NB4 (cell line): ENCODE results near the gene MECR.

ENCODE experiments used
- DNase-seq: peaks from one replicate; pipeline ENCODE4 v3.0.0; 2010; ENCODE audit warnings: low read depth
- H3K4me3 ChIP-seq: one replicate; pipeline ENCODE4 v1.5.1; 2011; ENCODE audit warnings: mild to moderate bottlenecking, low read depth, low read length, moderate library complexity
- CTCF ChIP-seq: IDR thresholded peaks from one replicate; pipeline ENCODE4 v1.5.1; 2012; ENCODE audit warnings: low read depth, low read length
- MAX ChIP-seq: IDR thresholded peaks from 2 replicates; pipeline ENCODE4 v1.6.1; 2011; ENCODE audit warnings: low read depth, low read length
- MYC ChIP-seq: IDR thresholded peaks from 2 replicates; pipeline ENCODE4 v1.6.1; 2011; ENCODE audit warnings: low read depth, low read length
- POLR2A ChIP-seq: IDR thresholded peaks from 2 replicates; pipeline ENCODE4 v1.6.1; 2011; ENCODE audit warnings: mild to moderate bottlenecking; ENCODE audit not compliant: insufficient read length; ENCODE audit errors: extremely low read depth

The MECR gene

GRCh38 chr1:29251164-29252124, 20.7 kb upstream of the MECR start:
- no peak for DNase-seq
- TF ChIP-seq MYC (no peak), POLR2A (no peak), MAX (no peak), CTCF (no peak)
- no peak overlapping the region for H3K4me3 ChIP-seq

GRCh38 chr1:29249951-29250581, 19.3 kb upstream of the MECR start:
- no peak overlapping the region for H3K4me3 ChIP-seq
- no peak for TF ChIP-seq POLR2A
- no peak for TF ChIP-seq MYC
- no peak for TF ChIP-seq CTCF
- no peak for TF ChIP-seq MAX
- DNase-seq = no peak

- TF ChIP-seq MAX = no peak
- no peak overlapping the region for H3K4me3 ChIP-seq
- DNase-seq = peak; percentile 60
Observed at GRCh38 chr1:29249170-29249691, 18.5 kb upstream of the MECR start.

GRCh38 chr1:29248409-29248808, 17.7 kb upstream of the MECR start:
- DNase-seq = no peak
- TF ChIP-seq MAX (no peak), MYC (no peak), CTCF (no peak), POLR2A (no peak)
- H3K4me3 ChIP-seq = no peak overlapping the region

- no peak overlapping the region for H3K4me3 ChIP-seq
- TF ChIP-seq MYC (no peak), CTCF (no peak), MAX (no peak), POLR2A (no peak)
- DNase-seq = no peak
Observed at GRCh38 chr1:29247571-29248273, 17.0 kb upstream of the MECR start.
